HG03439 (cell line): ENCODE results near the gene PSMA6.
A peak's percentile ranks its signal among the peaks of the same experiment; 100 is the strongest.
"Not testable (repeated sequence)": the region's sequence is repeated elsewhere in the genome, so short reads cannot be mapped to it uniquely, and the experiment has no call there.

ENCODE experiments used
- ATAC-seq: cut with Tn5 transposase; IDR thresholded peaks from one replicate; pipeline ENCODE4 v1.9.1; 2021; ENCODE audit warnings: mild to moderate bottlenecking, moderate library complexity; ENCODE audit not compliant: unreplicated experiment

PSMA6 gene

DNA sequence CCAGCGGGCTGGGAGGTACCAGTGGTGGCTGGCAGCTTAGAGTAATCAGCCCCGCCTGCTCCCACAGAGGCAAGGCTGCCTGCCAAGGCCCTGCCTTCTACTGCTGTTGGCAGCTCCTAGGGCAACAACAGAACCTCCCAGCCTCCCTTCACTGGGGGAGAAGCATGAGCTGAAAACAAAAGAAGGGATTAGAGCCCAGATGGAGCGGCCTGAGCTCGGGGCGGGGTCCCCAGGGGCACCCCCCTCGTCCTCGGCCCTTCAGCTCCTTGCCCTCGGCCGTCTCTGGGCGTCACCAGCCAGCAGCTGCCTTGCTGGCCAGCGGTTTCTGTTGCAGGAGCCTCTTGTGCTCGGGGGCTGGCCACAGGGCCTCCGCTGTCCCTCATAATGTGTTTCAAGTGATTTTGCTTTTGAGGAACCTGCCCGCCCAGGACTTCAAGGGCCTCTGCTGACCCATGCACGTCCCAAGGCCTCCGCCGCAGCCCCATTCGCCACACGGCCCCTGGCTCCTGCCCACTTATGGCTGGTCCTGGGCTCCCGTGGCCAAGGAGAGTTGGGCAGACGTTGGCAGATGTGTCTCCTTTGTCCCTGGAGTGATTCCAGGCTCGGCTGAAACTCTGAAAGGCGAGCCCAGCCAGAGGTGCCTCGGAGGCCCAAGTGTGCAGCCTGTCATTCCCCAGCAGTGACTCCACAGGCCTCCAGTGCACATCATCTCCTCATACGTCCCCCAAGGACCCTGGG is 49.7 kb downstream of the PSMA6 start:
- no peak for ATAC-seq

DNA sequence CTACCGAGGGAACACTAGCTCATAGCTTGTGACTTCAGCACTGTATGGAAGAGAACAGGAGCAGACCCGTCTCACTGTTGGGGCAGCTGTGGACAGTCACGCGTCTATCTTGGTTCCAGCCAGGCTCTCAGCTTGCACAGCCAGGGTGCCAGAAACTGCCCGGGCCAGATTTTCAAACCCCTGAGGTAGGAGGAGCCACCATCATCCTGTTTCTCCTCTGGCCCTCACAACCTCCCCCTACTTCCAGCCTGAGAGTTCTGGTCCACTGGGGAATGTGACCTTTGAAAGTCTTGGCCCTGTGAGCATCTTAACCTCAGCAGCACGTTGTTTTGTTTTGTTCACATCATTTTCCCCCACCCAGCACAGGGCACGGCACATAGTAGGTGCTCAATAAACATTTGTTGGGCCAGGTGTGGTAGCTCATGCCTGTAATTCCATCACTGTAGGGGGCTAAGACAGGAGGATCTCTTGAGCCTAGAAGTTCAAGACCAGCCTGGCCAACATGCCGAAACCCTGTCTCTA is 50.4 kb downstream of the PSMA6 start:
- no peak for ATAC-seq

- no peak for ATAC-seq
These were observed 51.5 kb downstream of the PSMA6 start for GRCh38 chr14:35343702-35344101.

DNA sequence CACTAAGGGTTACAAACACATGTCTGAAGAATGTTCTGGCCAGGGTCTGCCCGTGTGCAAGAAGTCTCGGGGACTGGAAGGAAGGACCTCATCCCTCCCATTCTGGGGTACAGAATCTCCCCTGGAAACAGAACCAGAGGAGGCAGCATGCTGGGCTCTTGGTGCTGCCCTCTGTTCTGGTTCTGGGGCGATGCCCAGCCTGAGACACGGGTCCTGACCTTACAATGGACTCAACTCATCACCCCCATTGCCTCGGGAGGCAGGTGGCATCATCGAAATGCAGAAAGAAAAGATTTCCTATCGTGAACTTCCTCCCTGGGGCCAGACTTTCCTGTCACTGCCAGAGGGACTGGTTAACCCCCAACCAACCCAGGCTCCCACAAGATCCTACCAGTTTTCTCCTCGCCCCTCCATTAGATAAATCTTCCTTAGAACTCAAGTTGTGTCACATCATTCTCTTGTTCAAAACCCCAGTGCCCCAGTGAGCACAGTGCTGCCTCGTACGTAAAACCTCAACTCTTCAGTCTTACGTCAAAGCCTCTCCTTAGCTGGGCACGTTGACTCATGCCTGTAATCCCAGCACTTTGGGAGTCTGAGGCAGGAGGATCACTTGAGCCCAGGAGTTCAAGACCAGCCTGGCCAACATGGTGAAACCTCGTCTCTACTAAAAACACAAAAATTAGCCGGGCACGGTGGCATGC is 52.1 kb downstream of the PSMA6 start:
- ATAC-seq = no peak

DNA sequence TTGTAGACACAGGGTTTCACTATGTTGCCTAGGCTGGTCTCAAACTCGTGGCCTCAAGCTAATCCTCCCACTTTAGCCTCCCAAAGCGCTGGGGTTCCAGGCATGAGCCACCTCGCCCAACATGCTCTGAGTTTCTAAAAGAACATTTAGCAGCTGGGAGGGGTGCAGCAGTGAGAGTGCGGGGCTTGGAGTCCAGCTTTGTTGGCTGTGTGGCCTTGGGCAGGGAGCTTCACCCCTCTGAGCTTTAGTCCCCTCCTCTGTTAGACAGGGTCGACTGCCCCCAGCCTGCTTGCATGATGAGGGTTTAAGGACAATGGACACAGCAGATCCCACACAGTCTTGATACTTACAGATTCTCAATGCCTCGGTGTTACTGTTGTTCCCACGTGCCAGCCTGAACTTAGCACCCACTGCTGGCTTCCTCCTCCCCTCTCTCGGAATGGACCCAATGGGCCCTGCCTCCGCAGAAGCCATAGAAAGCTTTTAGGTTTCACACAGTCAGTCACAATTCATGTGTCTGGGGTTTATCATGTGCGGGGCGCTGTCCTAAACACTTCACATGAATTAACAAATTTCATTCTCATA is 54.6 kb downstream of the PSMA6 start:
- no peak for ATAC-seq

- ATAC-seq = no peak
These were observed 55.3 kb downstream of the PSMA6 start for GRCh38 chr14:35347323-35348043.

GRCh38 chr14:35348044-35348380 is 55.8 kb downstream of the PSMA6 start:
- ATAC-seq = not testable (repeated sequence)

DNA sequence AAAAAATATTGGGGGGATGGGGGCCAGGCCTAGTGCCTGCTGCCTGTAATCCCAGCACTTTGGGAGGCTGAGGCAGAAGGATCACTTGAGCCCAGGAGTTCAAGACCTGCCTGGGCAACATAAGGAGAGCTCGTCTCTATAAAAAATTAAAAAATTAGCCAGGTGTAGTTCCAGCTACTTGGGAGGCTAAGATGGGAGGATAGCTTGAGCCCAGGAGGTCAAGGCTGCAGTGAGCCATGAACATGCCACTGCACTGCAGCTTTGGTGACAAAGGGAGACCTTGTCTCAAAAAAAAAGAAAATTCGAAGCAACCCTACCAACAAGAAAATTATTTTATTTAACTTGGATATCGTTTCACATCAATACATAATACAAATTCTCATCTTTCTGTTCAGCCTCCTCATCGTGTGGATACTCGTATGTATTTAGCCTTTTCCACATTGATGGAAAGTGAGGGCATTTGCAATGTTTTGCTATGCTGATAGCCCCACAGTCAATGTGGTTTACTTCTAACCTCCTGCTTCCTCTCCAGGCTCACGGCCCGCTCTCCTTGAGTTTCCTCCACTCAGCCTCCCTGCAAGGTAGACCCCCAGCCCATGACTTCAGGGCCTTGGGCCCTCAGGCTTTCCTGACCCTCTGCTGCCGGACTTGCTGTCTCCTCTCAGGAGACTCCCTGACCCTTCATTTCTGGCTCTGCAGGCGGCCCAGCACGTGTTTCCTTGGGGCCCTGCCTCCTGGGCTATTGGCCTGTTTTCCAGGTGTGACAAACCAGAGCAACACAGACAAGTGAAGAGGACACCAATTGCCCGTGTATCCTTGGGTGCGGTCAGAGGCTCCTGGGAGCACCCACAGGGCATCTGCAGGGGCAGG is 57.5 kb downstream of the PSMA6 start:
- no peak for ATAC-seq

DNA sequence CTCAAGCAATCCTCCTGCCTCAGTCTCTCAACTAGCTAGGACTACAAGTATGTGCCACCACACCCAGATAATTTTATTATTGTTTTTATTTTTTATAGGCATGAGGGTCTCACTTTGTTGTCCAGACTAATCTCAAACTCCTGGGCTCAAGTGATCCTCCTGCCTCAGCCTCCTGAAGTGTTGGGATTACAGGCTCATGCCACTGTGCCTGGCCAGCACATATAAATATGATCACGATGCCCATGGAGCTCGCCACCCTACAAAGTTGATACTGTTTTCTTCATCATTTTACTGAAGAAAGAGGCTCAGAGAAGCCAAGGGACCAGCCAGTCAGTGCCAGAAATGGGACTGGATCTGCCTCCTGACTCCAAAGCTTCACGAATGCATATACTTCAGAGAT is 59.3 kb downstream of the PSMA6 start:
- ATAC-seq = no peak

DNA sequence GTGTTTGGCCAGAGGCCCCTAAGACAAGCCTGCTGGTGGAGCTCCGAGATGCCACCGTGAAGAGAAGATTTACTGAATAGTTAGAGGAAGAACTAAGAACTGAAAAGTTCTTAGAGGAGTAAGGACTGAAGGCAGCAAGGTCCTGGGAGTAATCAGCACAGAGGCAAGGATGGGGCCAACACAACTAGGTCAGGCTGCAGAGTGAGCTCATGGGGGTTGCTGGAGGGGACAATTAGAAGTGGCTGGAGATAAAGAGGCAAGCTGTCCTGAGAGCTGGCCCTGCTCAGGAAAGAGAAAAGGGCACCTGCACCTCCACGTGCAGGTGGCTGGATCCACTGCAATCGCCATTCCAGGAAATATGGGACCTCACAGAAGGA is 59.7 kb downstream of the PSMA6 start:
- ATAC-seq = no peak

DNA sequence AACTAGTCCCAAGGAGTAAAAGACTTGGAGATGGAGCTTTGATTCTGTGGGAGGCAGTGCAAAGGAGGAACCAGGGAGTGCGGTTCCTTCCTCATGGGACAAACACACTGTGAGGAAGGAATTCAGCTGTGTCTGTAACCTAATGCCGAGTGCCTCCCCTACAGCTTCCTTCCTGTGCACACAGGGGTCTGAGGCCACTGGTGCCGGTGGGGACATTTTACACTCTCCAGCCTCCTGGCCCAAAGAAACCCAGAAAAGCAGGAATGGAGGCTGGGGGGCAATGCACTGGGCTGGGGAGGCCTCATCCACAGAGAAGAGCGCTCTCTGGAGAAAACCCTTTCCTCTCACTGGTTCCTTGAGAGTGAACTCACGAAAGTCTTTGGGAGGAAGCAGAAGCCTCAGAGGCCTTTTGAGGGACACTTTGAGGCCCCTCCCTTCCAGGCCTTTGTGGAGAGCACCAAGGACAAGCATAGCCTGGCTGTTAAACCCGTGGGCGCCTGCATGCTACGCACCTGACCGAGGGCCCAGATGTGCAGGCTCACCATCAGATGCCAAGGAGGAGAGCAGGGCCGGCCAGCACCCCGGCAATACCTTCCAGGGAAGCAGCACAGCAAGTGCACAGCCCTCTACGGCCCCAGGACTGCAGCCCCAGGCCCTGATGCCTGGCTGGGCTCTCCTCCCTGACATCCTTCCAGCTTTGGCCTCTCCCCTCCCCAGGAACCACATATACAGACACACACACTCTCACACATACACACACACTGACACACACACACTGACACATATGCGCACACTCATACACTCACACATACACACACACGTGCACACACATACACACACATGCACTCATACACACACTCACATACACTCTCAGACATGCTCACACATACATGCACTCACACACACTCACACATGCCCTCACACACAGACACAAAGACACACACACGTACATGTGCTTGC is 60.4 kb downstream of the PSMA6 start:
- ATAC-seq = no peak

- no peak for ATAC-seq
These were observed 61.4 kb downstream of the PSMA6 start for GRCh38 chr14:35353409-35354172.

DNA sequence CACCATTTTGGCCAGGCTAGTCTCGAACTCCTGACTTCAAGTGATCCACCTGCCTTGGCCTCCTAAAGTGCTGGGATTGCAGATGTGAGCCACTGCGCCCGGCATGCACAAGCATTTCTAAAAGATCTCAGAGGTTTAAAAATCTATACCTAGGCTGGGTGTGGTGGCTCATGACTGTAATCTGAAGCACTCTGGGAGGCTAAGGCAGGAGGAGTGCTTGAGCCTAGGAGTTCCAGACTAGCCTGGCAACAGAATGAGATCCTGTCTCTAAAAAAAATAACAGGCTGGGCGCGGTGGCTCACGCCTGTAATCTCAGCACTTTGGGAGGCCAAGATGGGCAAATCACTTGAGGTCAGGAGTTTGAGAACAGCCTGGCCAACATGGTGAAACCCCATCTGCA is 63.1 kb downstream of the PSMA6 start:
- not testable (repeated sequence) for ATAC-seq

DNA sequence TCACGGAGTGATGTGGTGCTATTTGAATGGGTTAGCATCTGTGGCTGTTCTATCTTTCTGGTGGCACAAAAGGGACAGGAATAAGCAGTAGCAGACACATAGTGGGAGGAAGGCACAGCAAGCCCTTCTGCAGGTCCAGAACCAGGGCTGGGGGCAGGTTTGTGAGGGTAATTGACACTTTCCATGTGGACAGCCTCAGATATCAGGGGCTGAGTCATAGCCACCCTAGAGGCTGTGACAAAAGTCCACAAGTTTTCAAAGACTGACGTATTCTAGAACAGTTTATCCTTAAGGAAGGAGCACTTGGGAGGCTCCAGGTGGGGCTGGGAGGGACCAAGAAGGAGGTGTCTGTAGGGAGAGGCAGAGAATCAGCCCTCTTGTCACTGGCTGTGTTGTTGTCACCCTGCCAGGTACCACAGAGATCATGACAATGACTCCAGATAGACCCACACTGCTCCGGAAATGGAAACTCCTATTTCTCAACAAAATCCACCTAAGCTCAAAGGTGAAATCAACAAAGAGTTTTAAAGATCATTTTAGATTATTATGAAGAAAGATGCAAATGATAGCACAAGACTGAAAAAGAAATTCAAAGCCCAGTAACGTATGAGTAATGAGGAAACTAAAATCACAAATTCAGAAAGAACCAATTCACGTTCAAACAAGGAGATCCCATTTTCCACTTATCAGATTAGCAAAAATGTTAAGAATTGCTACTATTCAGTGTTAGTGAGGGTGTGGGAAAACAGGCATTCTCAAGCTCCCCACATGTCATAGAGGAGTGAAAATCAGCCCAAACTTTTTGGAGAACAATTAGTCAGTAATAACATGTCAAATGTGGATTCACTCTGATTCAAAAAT is 64.0 kb downstream of the PSMA6 start:
- ATAC-seq = peak; percentile 41

DNA sequence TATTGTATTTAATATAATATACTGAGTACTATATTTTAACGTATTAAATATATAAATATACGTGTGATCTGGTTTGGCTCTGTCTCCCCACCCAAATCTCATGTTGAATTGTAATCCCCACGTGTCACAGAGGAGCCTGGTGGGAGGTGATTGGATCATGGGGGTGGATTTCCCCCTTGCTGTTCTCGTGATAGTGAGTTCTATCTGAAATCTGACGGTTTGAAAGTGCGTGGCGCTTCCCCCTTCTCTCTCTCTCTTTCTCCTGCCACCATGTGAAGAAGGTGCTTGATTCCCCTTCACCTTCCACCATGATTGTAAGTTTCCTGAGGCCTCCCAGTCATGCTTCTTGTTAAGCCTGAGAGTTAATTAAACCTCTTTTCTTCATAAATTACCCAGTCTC is 67.5 kb downstream of the PSMA6 start:
- not testable (repeated sequence) for ATAC-seq

DNA sequence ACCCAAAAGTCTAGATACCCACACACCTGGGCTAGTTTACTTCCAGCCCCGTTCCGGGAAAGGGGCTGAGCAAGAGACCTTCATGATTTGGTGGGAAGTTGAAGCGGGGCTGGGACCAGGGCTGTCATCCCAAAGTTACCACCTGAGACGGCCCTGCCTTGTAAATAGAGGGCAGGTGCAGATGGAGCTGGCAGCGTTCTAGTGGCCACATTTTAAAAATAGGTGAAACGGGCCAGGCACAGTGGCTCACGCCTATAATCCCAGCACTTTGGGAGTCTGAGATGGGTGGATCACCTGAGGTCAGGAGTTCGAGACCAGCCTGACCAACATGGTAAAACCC is 68.9 kb downstream of the PSMA6 start:
- no peak for ATAC-seq

DNA sequence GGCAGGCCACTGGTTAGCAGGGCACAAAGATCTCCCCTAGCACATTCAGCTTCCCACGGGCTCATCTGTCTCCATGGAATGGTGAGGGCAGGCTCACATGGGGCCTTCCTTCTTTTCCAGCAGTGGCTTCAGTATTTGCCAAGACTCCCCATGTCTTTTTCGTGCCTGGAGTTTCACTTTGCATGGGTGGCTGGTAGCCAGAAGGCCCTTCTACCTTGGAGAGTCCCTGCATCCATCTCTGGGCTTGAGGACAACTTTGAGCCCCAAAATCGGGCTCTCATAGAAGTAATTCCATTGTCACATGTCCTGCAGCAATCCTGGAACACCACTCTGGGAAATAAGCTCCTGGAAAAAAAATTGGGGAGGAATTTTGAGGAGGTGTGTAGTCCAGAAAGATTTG is 70.3 kb downstream of the PSMA6 start:
- ATAC-seq = no peak

DNA sequence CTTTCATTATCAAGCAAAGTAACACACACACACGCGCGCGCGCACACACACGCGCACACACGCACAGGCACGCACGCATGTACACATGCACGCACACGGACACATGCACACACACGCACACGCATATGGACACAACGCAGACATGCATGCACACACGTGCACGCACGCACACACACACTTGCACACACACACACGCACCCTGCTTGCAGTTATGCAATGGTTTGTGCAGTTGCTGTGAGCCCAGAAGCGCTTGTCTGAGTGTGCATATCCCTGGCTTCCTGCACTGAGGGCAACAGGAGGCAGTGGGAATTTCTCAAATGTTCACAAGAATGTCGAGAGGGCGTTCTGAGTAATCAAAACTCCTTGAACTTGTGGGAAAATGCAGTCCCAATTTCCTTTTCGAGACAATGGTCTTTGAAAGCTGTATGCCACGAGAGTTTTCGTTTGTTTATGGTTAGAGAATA is 70.8 kb downstream of the PSMA6 start:
- ATAC-seq = no peak
